Aorta (tissue), 5 donors: ENCODE results near the gene TUBA8. TPM values are rescaled to one million over a fixed set of nuclear protein-coding genes. Genes with fewer than 3 reads are reported as not detected.
A peak's percentile ranks its signal among the peaks of the same experiment; 100 is the strongest.

Experiments
- ATAC-seq: fragments of 200-7000 bp; cut with Tn5 transposase; one replicate; pipeline ENCODE4 v1.9.1; 2022; ENCODE audit warnings: moderate library complexity; ENCODE audit not compliant: low FRiP score
- DNase-seq, 2 donors: peaks; one replicate each; pipeline ENCODE4 v3.0.0-alpha.2; 2020
- H3K27ac ChIP-seq, 2 donors: one replicate each; pipeline ENCODE4 v1.5.1; 2013; ENCODE audit warnings: low read length in 2 of 2, mild to moderate bottlenecking in 2 of 2, moderate library complexity in 2 of 2, control low read depth in 1 of 2, inconsistent platforms in 1 of 2, low read depth in 1 of 2
- H3K27me3 ChIP-seq, 2 donors: one replicate each; pipeline ENCODE4 v1.6.1; 2013; ENCODE audit warnings: control low read depth in 1 of 2, low read length in 1 of 2, mild to moderate bottlenecking in 1 of 2, moderate library complexity in 1 of 2; ENCODE audit not compliant: insufficient read depth in 2 of 2, control insufficient read depth in 1 of 2
- H3K36me3 ChIP-seq, 2 donors: one replicate each; pipeline ENCODE4 v1.6.1; 2013; ENCODE audit warnings: control low read depth in 1 of 2, low read length in 1 of 2, mild to moderate bottlenecking in 1 of 2; ENCODE audit not compliant: insufficient read depth in 2 of 2, control insufficient read depth in 1 of 2
- H3K4me1 ChIP-seq, 2 donors: one replicate each; pipeline ENCODE4 v1.6.1; 2013; ENCODE audit warnings: low read length in 2 of 2, control low read depth in 1 of 2, mild to moderate bottlenecking in 1 of 2, moderate library complexity in 1 of 2; ENCODE audit not compliant: insufficient read depth in 2 of 2, control insufficient read depth in 1 of 2
- H3K4me3 ChIP-seq, 2 donors: one replicate each; pipeline ENCODE4 v1.5.1; 2013; ENCODE audit warnings: low read length in 2 of 2, control low read depth in 1 of 2, mild to moderate bottlenecking in 1 of 2
- H3K9me3 ChIP-seq: one replicate; pipeline ENCODE4 v1.6.1; 2013; ENCODE audit warnings: mild to moderate bottlenecking, low read length; ENCODE audit not compliant: control insufficient read depth
- WGBS, 2 donors: extraction: QIAGEN DNeasy Blood & Tissue Kit; methylation state at CpG; one replicate each; pipeline ENCODE4 v1.1.7; 2013; 5-methylcytosine and 5-hydroxymethylcytosine counted together
- intact Hi-C, 2 donors: fragments of 100-400 bp; cut with DNase I; formaldehyde crosslinking; loops; one replicate each; pipeline versions ENCODE4 v1.14.2 to v1.15.0; 2022
- polyA plus RNA-seq, 2 donors: library from polyadenylated mRNA; stranded (reverse); fragments of 200-250 nt; gene quantifications; one replicate each; pipeline ENCODE4 v1.2.3, GENCODE V29; 2013
- total RNA-seq, 2 donors: library from RNA; stranded (reverse); fragmentation: NEBNext Ultra II Directional; extraction: Animal tissue kit (Norgen Biotek cat#: 25700); gene quantifications; one replicate each; pipeline ENCODE4 v1.2.1, GENCODE V29; 2021
- donor health status: healthy with polysubstance abuse.
- donor health status: Bipolar disorder and iron deficiency.
- donor health status: DM: no; HTN: no; CAD: no.
- donor health status: DM: no; HTN: no; CAD: no.
- donor health status: DM: yes; HTN: yes; CAD: no.

TUBA8 gene
- total and polyA plus RNA-seq, 4 donors, result 1.6 to 3.1 (median 2.6) TPM

DNA sequence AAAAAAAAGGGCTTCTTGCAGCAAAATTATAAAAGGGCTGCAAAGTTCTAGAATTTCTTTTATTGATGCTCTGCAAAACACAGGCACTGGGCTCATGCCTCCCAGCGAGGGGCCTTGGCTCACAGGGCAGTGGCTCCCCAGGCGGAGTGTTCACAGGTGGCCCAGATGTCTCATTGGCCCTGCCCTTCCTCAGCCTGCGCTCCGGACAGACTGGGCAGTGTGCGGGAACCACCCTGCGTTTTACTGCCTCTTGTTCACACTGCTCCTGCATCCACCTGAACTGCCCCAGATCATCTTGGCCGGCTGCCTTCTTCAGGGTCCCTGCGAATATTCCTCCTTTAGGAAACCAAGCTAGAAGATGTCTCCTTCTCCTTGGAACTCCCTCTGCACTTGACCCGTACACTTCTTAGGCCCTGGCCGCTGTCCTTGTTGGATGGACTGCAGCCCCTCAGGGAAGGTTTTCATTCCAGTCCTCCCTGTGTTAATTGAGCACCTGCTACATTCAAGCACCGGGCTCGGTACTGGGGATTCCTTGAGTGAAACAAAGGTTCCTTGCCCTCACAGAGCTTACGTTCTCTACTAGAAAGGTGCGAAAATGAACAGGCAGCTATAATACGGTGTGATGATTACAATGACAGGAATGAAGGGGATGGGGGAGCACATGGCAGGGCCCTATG lies 4.5 kb downstream of the TUBA8 start:
- 94 to 95% methylated on average over 15 of the region's 15 CpGs for WGBS, 2 donors
- no peak overlapping the region for H3K27ac ChIP-seq
- ATAC-seq, result no peak

DNA sequence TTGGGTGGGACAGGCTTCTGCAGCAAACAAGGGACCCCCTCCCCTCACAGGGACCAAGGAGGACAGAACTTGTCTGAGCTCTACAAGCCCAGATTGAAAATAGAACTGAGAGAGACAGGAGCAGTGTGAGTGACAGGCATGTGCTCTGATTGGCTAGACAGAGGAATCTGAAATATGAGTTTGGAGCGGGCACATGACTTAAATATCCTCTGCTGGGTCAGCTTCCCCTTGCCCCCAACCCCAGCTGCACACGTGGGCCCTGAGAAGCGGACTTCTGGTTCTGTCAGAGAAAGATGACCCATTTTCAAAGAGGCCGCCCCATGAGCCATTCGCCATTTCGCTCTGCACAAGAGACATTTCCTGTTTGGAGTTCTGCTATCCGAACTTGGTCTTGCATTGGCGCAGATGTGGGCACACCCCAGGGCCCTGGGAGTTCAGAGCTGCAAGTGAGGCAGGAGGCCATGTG lies 5.3 kb downstream of the TUBA8 start:
- intact Hi-C loops, result no loop called here
- WGBS, 2 donors, result 82 to 83% methylated on average over 8 of the region's 8 CpGs
- Histone ChIP-seq H3K27ac (no peak overlapping the region), H3K9me3 (no peaks in the 10 kb centered on the region), H3K27me3 (no peaks in the 10 kb centered on the region), H3K36me3 (no peaks in the 10 kb centered on the region), H3K4me3 (no peak overlapping the region), H3K4me1 (no peaks in the 10 kb centered on the region)
- DNase-seq (peak in 1 of 2 donors; percentile 51), ATAC-seq (no peak)

More for the DNA sequence above, 4.5 kb downstream of the TUBA8 start:
- no peaks in the 10 kb centered on the region for H3K36me3 ChIP-seq
- peak in 1 of 2 donors; percentile 69 for DNase-seq
- no peak overlapping the region for H3K4me3 ChIP-seq
- no peaks in the 10 kb centered on the region for H3K9me3 ChIP-seq
- H3K27me3 ChIP-seq, result no peaks in the 10 kb centered on the region
- intact Hi-C loops, result no loop called here
- H3K4me1 ChIP-seq, result no peaks in the 10 kb centered on the region

DNA sequence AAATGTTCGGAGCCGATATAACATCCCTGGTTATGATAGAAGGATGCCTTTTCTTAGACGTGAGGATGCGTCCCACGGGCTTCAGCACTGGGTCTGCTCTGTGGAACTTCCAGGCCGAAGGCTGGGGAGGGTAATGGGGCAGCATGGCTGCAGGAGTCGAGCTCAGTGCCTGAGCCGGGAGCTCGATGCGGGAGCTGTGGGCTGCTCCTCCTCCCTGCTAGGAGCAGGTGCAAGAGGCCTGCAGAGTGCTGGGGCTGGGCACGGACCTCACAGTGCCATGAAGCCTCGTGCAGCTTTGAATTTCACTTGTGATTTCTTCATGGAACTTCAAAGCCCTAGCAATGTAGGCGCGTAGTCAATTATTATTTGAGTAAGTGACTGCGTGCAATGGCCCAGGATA lies 6.0 kb downstream of the TUBA8 start:
- H3K27ac ChIP-seq, result no peak overlapping the region
- no peaks in the 10 kb centered on the region for H3K27me3 ChIP-seq
- H3K36me3 ChIP-seq, result no peaks in the 10 kb centered on the region
- H3K4me1 ChIP-seq, result no peaks in the 10 kb centered on the region
- no peak overlapping the region for H3K4me3 ChIP-seq
- H3K9me3 ChIP-seq, result no peaks in the 10 kb centered on the region
- 95% methylated on average over 15 of the region's 15 CpGs for WGBS, 2 donors
- intact Hi-C loops, result no loop called here
- peak in 1 of 2 donors; percentile 72 for DNase-seq
- no peak for ATAC-seq

DNA sequence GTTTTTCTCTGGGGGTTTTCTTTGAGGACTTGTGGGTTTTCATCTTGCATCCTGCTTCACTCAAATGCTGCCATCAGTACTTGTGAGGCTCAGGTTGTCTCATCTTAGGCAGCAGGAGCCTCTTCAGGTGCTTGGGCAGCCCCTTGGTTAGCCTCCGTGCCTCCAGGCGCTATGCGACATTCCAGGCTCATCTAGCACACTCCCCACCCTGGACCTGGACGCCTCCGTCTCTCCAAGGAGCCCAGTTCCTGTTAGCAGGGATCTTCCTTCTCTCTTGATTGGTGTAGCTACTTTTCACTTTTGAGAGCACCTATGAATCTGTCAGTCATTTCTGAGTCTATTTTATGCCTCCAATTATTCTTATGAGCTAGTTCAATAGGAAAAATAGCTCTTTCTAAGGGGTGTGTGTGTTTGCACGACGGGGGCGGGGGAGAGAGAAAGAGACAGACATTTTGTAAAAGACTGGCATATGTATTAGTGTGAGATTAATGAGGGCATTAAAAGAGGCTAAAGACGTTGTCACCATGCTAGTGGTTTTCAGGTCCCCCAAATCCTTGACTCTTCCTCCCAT lies 7.8 kb downstream of the TUBA8 start:
- Histone ChIP-seq H3K4me3 (no peak overlapping the region), H3K36me3 (no peaks in the 10 kb centered on the region), H3K27ac (no peak overlapping the region), H3K27me3 (no peaks in the 10 kb centered on the region), H3K4me1 (no peaks in the 10 kb centered on the region), H3K9me3 (no peaks in the 10 kb centered on the region)
- intact Hi-C loops, result no loop called here
- DNase-seq, result peak in 1 of 2 donors; percentile 44
- 91 to 93% methylated on average over 9 of the region's 9 CpGs for WGBS, 2 donors
- no peak for ATAC-seq

DNA sequence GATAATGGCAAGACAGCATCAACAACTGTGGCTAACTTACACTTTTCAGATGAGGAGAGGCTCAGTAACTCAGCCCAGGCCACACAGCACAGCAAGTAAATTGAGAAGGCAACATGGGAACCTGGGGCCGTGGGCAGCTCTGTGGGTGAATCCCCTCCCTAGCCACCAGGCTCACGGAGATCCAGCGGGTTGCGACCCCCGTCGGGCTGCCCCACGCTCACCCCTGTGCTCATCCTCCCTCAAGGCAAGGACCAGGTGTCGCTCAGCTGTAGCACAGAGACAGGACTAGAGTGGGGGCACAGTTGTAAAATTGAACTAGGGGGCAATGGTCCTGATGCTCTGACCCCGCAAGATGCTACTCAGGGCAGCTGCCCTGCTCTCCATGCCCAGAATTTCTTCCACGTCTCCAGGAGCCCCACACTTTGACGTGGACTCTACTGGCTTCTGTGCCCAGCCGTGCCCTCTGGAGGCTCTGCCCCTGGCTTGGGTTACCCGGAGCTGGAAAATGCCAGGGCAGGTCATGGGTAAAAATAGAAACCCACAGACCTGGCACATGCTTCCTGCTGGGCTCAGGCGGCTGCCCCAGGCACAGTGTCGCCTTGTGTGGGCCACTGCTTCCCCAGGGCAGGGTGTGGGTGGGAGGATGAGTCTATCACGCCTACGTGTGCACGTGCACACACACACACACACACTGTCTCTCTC lies 9.0 kb downstream of the TUBA8 start:
- intact Hi-C loops, result no loop called here
- Histone ChIP-seq H3K27ac (no peak overlapping the region), H3K36me3 (no peaks in the 10 kb centered on the region), H3K4me1 (no peaks in the 10 kb centered on the region), H3K4me3 (no peak overlapping the region), H3K9me3 (no peaks in the 10 kb centered on the region), H3K27me3 (no peaks in the 10 kb centered on the region)
- peak in 1 of 2 donors; percentile 63 for DNase-seq
- 71% methylated on average over 18 of the region's 18 CpGs for WGBS, 2 donors
- ATAC-seq, result peak; percentile 37

DNA sequence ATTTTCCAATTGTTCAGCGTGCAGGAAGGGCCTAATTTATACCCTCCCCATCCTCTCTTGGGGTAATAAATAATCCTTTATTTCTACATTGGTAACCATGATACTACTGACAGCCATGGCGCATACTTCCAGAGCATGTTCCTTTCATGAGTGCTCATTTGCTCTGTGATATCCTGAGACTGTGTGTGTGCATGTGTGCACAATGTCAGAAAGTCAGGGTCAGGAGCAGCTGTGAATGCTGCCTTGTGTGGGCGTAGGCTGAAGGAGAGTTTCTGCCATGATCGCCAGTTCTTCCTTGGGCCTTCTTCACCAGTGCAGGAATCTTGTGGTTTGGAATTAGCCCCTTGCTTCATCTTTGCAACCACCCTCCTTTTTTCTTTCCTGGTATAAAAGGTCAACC lies 10.2 kb downstream of the TUBA8 start:
- H3K36me3 ChIP-seq, result no peaks in the 10 kb centered on the region
- WGBS, 2 donors, result 92 to 97% methylated on average over 4 of the region's 4 CpGs
- no peaks in the 10 kb centered on the region for H3K27me3 ChIP-seq
- H3K4me3 ChIP-seq, result no peak overlapping the region
- no peaks in the 10 kb centered on the region for H3K4me1 ChIP-seq
- DNase-seq, result peak in 1 of 2 donors; percentile 11
- intact Hi-C loops, result no loop called here
- H3K27ac ChIP-seq, result no peak overlapping the region
- no peak for ATAC-seq
- no peaks in the 10 kb centered on the region for H3K9me3 ChIP-seq

DNA sequence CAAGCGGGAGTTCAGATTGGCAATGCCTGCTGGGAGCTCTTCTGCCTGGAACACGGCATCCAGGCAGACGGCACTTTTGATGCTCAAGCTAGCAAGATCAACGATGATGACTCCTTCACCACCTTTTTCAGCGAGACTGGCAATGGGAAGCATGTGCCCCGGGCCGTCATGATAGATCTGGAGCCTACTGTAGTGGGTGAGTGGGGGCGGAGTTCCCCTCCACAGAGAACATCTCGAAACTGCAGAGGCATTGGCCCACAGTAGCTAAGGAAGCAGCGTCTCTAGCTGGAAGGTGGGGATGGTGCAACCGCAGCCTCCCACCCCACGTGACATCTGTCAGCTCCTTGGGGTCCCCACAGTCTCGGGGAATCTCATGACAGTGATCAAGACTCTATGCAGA lies 10.9 kb downstream of the TUBA8 start:
- no peak overlapping the region for H3K27ac ChIP-seq
- WGBS, 2 donors, result 89 to 91% methylated on average over 13 of the region's 13 CpGs
- H3K4me3 ChIP-seq, result no peak overlapping the region
- intact Hi-C loops, result no loop called here
- H3K4me1 ChIP-seq, result no peaks in the 10 kb centered on the region
- peak in 1 of 2 donors; percentile 67 for DNase-seq
- no peak for ATAC-seq
- H3K36me3 ChIP-seq, result no peaks in the 10 kb centered on the region
- H3K9me3 ChIP-seq, result no peaks in the 10 kb centered on the region
- H3K27me3 ChIP-seq, result no peaks in the 10 kb centered on the region

DNA sequence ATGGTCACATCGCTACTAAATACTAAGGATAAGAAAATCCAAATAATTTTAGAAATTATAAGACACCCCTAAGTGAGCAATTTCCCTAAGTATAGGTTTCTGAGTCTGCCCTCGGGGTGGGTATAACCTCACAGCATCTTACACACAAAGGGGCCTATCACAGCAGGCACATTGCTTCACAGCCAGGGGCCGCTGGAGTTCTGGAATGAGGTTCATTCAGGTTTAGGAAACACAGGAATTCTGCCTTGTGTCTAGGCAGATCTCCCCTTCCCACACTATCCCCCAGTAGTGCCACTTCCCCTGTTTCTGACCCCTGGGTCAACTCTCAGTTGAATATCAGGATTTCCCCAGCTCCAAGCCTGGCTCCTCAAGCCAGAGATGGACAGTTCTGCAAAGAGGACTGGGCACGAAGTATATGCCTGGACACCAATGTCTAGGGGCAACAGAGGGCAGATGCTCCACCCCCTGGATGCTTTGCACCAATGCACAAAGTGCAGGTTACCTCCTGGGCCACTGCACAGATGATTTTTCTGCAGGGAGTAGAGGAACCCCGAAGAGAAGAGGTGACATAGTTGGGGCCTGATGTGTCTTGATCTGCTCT lies 11.4 kb downstream of the TUBA8 start:
- DNase-seq (peak in 1 of 2 donors; percentile 17), ATAC-seq (no peak)
- H3K27me3 ChIP-seq, result no peaks in the 10 kb centered on the region
- H3K4me1 ChIP-seq, result no peaks in the 10 kb centered on the region
- no peak overlapping the region for H3K27ac ChIP-seq
- 87 to 91% methylated on average over 5 of the region's 5 CpGs for WGBS, 2 donors
- no peak overlapping the region for H3K4me3 ChIP-seq
- intact Hi-C loops, result no loop called here
- H3K9me3 ChIP-seq, result no peaks in the 10 kb centered on the region
- no peaks in the 10 kb centered on the region for H3K36me3 ChIP-seq
